ENCODE data around the gene GALNT6. TPM values are rescaled to one million over a fixed set of nuclear protein-coding genes. Genes with fewer than 3 reads are reported as not detected.

Gene GALNT6
- total RNA-seq, 1 donor, result 66.9 TPM

DNA sequence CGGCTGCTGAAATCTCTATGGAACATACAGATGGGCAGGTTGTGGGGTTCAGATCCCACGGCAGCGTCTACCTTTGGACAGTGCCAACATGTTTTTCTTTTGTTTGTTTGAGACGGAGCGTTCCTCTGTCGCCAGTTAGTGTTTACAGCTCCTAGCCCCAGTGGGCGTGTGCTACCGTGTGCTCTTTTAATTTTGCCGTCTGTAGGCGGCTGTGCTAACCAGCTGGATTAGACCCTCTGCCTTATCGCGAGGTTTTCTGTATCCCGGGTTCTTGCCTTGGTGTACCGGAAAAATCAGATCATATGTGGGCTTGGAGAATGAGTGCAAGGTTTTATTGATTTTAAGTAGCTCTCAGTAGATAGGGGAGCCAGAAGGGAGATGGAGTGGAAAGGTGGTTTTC is 9.8 kb upstream of the GALNT6 start:
- DNase-seq (ENCODE audit: low read depth), result no peak
- TF ChIP-seq, protein P1, sequence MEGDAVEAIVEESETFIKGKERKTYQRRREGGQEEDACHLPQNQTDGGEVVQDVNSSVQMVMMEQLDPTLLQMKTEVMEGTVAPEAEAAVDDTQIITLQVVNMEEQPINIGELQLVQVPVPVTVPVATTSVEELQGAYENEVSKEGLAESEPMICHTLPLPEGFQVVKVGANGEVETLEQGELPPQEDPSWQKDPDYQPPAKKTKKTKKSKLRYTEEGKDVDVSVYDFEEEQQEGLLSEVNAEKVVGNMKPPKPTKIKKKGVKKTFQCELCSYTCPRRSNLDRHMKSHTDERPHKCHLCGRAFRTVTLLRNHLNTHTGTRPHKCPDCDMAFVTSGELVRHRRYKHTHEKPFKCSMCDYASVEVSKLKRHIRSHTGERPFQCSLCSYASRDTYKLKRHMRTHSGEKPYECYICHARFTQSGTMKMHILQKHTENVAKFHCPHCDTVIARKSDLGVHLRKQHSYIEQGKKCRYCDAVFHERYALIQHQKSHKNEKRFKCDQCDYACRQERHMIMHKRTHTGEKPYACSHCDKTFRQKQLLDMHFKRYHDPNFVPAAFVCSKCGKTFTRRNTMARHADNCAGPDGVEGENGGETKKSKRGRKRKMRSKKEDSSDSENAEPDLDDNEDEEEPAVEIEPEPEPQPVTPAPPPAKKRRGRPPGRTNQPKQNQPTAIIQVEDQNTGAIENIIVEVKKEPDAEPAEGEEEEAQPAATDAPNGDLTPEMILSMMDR (IDR thresholded peaks at IDR 0.05; ENCODE audit: insufficient read depth, low read depth, low read length), result no peak
- no peak overlapping the region for H3K4me3 ChIP-seq (ENCODE audit: low read depth, low read length)

DNA sequence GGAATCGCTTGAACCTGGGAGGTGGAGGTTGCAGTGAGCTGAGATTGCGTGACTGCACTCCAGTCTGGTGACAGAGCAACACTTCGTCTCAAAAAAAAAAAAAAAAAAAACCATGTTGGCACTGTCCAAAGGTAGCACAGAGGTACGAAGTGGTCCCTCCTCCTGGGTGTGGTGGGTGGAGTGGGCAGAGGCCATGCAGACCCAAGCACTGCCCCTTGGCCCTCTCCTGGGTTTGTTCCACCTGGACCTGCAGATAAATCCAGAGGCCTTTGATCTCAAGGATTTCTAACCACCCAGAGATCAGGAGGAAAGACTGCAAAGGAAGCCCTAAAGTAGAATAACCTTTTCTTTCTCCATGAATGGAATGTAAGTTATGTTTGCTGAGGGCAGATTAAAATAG is 8.7 kb upstream of the GALNT6 start:
- no peak for DNase-seq (ENCODE audit: low read depth)
- TF ChIP-seq, protein P1 (IDR thresholded peaks at IDR 0.05; ENCODE audit: insufficient read depth, low read depth, low read length), result no peak
- no peak overlapping the region for H3K4me3 ChIP-seq (ENCODE audit: low read depth, low read length)

DNA sequence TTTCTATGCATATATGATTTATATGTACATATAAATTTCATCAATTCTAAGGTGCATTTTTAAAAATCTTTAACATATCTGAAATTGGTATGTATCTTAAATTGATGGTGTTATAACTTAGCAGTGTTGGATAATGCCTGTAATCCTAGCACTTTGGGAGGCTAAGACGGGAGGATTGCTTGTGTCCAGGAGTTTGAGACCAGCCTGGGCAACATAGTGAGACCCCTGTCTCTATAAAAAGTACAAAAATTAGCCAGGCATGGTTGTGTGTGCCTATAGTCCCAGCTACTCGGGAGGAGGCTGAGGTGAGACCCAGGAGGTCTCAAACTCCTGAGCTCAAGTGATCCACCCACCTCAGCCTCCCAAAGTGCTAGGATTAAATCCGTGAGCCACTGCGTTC is 6.5 kb upstream of the GALNT6 start:
- no peak overlapping the region for H3K4me3 ChIP-seq (ENCODE audit: low read depth, low read length)
- TF ChIP-seq, protein P1 (IDR thresholded peaks at IDR 0.05; ENCODE audit: insufficient read depth, low read depth, low read length), result no peak
- DNase-seq (ENCODE audit: low read depth), result no peak

DNA sequence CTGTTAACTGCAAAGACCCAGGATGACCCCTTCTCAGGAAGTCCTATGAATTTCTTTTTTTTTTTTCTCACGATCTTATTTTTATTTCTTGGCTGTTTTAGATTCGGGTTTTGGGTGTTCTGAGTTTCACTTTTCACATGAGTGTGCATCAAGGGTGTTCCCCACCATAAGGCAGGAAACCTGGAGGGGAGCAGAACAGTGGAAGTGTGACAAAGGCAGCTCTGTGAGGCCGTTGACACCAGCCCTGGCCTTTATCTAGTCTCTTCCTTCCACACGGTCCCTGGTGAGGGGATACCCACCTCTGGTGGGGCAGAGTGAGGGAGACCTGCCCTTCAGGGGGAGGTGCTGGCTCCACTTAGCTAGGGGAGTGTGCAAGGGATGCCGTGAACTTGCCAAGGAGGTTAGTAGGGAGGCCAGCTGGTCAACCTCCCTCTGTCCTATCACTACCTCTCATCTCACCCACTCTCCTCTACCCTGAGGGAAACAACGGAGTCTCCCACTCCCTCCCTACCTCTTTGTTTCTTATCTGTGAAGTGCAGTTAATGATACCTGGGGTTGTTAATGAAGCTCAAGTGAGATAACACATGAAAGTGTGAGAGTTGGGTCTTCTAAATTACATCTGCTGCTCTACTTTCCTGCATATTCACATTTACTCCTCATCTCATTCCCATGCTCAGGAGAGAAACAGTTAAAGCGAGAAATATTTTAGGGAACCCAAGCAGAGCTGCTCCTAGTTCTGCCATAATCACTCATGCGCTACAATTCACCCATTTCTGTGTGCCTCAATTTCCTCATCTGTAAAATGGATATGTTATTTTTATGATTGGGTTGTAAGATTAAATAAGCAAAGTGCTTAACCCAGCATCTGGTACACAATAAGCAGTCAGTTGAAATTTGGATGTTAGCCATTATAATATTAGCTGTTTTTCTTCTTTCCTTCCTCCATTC is 4.4 kb upstream of the GALNT6 start:
- no peak overlapping the region for H3K4me3 ChIP-seq (ENCODE audit: low read depth, low read length)
- DNase-seq (ENCODE audit: low read depth), result no peak
- TF ChIP-seq, protein P1 (IDR thresholded peaks at IDR 0.05; ENCODE audit: insufficient read depth, low read depth, low read length), result no peak

DNA sequence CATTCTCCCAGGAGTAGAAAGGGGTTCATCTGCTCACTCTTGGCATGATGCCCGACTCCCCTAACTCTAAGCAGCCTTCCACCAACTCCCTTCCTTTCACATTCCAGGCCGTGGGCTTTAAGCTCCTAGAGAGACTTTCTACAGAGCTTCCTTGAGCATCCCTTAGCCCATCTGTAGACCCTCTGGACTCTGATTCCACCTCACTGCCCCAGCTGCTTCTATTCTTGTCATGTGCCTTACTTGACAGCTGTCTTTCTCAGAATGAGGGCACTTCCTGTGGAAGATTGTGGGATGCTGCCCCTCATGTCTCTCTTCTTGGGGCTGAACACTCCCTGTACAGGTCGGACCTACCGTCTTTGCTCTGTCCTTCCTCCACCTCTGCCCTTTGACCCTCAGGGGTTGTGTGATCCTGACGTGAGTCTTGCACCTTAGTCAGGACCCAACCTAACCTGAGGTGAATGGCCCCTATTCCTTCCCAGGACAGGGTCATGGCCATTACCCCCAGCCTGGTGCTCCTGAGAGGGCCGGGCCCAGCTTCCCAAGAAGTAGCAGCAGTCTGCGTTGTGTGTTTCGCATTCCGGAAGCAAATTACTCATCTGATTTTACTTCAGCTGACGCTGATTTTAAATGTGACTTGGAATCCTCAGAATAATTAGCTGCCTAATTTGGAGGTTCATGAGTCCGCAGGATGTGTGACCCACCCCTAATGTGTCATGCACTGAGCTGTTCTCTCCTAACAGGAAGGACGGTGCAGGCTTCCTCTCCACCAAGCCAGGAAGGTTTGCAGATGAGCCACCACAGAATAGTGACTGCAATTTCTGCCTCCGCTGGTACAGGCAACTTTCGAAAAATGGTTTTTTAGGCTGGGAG is 2.7 kb upstream of the GALNT6 start:
- H3K4me3 ChIP-seq (ENCODE audit: low read depth, low read length), result no peak overlapping the region
- DNase-seq (ENCODE audit: low read depth), result peak; percentile 71
- TF ChIP-seq, protein P1 (IDR thresholded peaks at IDR 0.05; ENCODE audit: insufficient read depth, low read depth, low read length), result no peak

DNA sequence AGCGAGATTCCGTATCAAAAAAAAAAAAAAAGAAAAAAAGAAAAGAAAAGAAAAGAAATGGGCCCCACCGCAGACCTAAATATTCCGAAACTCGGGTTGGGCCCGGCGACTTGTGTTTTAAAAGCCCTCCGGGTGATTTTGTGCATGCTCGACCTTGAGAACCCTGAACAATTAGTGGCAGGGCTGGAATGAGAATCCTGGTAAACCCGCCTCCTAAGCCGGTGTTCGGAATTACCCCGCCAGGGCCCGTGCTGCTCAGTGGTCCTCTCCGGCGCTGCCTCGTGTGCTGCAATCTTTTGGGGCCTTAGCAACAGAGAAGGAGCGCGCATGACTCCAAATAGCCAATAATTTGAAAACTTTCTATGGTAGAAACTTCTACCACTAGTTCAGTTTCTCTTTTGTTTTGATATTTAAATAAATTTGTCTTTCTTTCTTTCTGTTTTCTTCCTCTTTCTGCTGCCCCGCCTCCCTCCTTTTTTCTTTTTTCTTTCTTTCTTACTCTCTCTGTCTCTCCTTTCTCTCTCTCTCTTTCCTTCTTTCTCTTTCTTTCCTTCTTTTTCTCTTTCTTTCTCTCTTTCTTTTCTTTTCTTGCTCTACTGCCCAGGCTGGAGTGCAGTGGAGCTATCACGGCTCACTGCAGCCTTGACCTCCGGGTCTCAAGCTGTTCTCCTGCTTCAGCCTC is 1.5 kb upstream of the GALNT6 start:
- DNase-seq (ENCODE audit: low read depth), result no peak
- H3K4me3 ChIP-seq (ENCODE audit: low read depth, low read length), result peak overlapping the region; percentile 18
- TF ChIP-seq, protein P1 (IDR thresholded peaks at IDR 0.05; ENCODE audit: insufficient read depth, low read depth, low read length), result no peak
